HT1080 (cell line): ENCODE results near the gene CDC42BPG. TPM values are rescaled to one million over a fixed set of nuclear protein-coding genes. Genes with fewer than 3 reads are reported as not detected.
"Not testable (repeated sequence)": the region's sequence is repeated elsewhere in the genome, so short reads cannot be mapped to it uniquely, and the experiment has no call there.

ENCODE experiments used
- DNase-seq: peaks from one replicate; pipeline ENCODE4 v3.0.0-alpha.2; 2015; ENCODE audit warnings: low read depth
- total RNA-seq: library from RNA; depleted of rRNA; stranded (reverse); fragments of >200 nt; shearing (Covaris generic); gene quantifications from 2 replicates; pipeline ENCODE4 v1.2.3, GENCODE V29; 2014

Gene CDC42BPG
- total RNA-seq, 1 experiment from 2014 or later, result 0.23 TPM

DNA sequence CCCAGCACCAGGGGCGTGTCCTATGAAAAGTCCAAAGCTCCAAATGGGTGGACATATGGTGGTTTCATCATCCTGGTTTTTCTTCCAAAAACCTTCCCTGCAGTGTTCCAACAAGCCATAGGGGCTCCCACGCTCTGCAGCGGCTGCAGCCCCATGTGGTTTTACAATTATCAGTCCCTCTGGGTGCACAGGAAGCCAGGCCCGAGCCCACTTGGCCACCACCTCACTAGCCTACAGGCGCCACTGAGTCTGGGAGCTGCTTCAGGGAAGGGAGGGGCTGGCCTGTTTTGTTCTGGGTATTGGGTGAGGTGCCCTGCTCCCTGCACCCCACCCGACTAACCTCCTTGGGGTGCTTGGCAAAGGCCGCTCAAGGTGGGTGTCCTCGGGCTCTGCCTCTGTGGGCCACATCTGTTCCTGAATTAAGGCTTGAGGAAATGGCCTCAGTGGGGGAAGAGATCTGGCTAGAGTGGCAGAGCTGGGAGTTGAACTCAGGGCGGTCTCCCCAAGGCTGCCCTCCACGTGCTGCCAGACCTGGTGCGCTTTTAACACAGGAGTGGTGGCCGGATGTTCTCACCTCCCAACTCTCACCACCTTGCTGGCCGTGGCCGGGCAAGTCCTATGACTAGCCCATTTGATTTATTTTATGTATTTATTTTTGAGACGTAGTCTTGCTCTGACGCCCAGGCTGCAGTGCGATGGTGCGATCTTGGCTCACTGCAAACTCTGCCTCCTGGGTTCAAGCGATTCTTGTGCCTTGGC is 5.3 kb upstream of the CDC42BPG start:
- DNase-seq, result no peak

DNA sequence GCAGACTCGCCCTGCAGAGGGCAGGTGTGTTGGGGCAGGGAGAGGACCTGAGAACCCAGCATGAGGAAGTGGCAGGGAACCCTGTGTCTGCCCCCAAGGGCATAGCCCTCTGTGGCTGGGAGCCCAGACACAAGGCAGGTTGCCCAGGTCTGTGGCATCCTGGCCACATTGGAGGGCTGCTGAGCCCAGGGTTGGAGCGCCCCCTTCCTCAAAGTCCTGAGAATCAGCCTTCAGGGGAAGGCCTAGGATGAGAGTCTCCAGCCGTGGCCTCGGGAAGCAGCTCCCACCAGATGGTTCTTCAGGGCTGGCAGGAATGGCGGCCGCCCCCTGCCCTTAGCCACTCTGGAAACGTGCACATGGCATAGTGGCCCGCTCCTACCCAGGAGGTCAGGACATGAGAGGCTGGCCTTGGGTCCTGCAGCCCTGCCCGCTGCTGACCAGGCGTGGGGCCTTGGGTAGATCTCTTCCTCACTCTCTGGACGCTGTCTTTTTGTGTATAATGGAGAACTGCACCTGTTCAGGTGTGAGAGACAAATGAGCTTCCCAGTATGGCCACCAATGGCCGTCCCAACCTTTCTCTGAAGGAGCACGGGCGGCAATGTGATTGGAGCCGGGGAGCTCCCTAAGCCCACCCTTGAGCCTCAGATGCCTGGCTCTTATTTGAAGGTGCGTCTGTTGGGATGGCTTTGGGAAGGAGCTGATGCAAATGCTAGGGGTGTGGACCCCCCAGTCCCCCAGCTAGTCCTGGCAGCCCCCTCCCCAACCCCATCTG is 4.6 kb upstream of the CDC42BPG start:
- DNase-seq, result no peak

DNA sequence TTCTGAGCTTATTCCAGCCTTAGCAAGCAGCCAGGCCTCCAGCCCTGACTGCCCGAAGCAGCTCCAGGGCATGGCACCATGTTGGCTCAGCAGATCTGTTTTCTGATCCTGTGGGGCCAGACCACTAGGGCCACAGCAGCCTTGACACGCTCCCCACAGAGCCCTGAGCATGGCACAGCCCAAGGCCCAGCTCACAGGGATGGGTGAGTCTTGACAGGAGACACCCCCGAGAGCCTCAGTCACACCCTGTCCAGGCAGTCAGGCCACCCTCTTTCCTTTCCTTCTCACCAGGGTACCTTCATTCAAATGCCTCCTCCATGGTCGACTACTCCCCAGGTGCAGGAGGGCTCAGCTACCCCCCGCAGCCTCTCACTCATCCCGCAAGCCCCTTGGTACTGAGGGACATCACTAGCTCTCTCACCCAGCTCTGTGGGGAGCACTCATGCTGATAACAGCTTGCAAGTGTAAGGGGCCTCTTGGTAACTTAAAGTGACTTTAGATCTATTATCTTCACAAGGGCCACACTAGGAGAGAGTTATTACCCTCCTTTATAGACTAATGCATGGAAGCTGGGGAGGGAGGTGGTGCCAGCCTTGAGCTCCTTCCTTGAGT is 3.9 kb upstream of the CDC42BPG start:
- no peak for DNase-seq

GRCh38 chr11:64846998-64847666 is 2.7 kb upstream of the CDC42BPG start:
- peak; percentile 85 for DNase-seq

DNA sequence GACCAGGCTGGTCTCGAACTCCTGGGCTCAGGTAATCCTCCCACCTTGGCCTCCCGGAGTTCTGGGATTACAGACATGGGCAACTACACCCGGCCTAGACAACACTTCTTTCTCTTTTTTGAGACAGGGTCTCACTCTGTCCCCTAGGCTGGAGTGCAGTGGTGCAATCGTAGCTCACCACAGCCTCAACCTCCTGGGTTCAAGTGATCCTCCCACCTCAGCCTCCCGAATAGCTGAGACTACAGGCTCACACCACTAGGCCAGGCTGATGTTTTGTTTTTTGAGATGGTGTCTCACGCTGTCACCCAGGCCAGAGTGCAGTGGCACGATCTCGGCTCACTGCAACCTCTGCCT is 1.3 kb upstream of the CDC42BPG start:
- not testable (repeated sequence) for DNase-seq

- no peak for DNase-seq
These were observed 799 bp upstream of the CDC42BPG start for GRCh38 chr11:64845129-64845775.

DNA sequence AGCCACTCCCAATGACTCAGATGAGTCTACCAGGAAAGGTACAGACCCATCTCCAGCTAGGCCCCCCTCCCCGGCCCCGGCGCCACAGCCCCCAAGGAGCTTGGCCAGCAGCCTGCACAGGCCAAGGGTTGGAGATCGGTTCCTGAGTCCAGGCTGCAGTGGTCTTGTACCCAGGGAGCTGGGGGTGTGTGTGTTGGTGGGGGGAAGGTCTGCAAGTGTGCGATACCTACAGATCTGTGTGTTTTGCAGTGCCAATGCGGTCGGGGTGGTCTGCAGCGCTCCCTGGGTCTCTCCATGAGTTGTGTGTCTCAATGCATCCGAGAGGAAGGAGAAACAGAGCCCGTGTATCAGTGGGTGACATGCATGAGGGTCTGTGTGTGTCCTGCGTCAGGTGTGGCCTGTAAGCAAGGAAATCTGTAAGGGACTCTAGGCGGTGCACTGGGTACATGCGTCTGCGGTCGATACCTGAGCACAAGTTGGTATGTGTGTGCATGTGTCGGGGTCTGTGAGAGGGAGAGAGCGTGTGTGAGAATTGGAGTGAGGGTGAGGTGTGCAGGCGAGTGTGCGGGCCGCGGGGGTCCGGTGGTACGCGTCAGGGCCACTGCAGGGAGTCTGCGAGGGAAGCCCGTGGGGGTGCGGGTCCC is 645 bp downstream of the CDC42BPG start:
- no peak for DNase-seq

DNA sequence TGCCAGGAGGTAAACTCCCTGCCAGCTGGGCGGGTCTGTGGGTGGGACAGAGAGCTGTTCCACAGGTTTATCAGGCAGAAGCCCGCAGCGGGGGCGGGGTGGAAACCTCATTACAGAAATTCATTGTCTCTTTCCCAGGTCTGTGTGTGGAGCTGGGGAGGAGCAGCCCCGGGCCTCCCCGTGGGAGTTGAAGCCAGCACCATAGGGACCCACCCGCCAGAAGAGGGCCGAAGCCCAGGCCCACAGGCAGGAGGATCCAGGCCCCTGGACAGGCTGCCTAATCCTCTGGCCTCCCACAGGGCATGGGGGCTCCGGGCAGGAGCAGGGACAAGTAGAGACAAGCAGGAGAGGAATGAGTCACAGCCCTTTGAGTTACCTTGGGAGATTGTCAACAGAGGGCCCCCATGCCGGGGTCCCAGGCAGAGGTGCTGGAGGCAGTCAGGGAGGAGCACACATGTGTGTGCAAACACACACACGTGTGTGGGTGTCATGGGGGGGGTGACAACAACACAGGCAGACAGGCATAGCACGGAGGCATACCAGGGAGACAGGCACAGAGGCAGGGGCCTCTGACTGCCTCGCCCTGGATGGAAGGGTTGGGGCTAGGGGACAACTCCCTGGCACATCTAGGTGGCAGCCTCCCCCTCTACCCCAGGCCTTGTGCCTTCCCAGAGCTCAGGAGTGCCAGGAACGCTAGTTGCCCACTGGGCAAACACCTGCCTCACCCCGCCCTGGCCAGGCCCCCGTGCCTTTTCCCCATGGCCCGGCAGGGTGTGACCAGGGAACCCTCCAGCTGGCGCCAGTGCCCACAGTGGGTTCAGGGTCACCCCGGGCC is 1.4 kb downstream of the CDC42BPG start:
- peak; percentile 57 for DNase-seq

- no peak for DNase-seq
These were observed 2.1 kb downstream of the CDC42BPG start for GRCh38 chr11:64842366-64842759.

GRCh38 chr11:64841592-64842365 is 2.7 kb downstream of the CDC42BPG start:
- DNase-seq, result no peak

- DNase-seq, result no peak
These were observed 4.3 kb downstream of the CDC42BPG start for GRCh38 chr11:64839887-64840782.

DNA sequence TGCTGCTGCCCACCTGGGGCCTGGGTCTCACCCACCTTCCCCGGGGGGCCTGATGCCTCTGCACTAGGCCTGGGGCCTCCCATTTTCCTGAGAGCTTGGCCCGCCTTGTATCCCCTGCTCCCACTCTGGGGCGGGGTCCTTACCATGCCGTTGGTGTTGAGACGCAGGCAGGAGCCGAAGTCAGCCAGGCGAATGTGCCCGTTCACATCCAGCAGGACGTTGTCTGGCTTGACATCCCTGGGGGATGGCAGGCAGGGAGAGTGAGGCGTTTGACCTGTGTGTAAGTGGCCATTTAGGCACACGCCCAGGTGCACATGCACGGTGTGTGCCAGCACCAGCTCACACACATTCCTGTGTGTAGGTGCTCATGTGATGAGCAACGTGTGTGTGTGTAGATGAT is 5.1 kb downstream of the CDC42BPG start:
- DNase-seq, result no peak

- no peak for DNase-seq
These were observed 5.7 kb downstream of the CDC42BPG start for GRCh38 chr11:64838600-64839334.

DNA sequence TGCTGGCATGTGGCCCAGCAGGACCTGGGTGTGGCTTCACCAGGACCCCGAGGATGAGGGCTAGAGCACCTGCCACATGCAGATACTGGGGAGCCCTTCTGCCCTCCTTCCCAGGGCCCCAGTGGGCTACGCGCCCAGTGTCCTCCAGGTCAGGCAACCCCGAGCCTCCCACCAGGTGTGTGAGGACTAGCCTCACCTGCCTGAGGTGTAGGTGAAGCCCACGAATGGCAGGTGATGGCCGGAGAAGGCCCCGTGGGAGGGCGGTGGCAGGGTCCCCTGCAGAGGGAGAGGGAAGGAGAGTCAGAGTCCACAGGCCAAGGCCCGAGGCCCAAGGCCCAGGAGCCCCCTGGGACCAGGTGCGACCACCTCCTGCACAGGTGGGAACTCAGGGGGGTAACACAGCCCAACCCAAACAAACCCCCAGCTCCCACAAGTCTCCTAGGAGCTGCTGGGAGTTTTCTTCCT is 6.5 kb downstream of the CDC42BPG start:
- DNase-seq, result no peak

GRCh38 chr11:64836448-64837072 is 7.9 kb downstream of the CDC42BPG start:
- no peak for DNase-seq

DNA sequence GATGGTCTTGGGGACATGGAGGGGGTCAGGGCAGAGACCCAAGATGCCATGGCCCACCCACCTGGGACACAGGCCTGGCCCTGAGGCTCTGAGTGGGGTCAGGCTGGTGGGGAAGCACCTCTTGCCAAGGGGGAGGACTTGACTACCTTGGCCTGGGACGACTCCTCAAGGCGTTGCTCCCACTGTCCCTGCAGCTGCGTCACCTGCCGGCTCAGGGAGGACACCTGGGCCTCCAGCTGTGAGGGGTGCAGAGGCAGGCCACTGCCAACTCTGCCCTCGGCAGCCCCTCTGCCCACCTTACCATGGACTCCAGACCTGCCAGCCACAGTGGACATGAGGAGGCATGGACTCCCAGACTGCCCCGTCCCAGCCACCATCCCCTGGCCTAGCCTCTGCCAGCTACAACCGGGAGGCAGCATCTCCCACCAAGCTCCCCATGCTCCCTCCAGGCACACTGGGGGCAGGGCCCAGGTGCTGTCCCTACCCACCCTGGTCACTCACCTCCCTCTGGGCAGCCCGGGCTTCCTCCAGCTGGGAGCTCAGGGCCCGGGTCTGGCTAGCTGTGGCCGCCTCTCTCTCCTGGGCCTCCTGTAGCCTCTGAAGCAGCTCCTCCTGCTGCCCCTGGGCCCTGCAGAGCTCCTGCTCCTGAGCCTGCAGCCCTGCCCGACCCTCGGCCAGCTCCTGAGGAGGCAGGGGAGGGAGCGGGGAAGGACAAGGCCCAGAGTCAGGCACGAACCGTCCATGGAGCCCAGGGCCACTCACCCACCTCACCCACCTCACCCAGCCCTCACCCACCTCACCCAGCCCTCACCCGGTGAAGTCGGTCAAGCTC is 8.6 kb downstream of the CDC42BPG start:
- DNase-seq, result no peak
